Cerebellar nuclear complex (tissue), 1 donor: Measurements from ENCODE around the gene DLG5.

ENCODE experiments used
- DNase-seq, 2 experiments: peaks; one replicate each; lab custom pipeline; 2025; lab: John Stamatoyannopoulos, UW

The DLG5 gene

DNA sequence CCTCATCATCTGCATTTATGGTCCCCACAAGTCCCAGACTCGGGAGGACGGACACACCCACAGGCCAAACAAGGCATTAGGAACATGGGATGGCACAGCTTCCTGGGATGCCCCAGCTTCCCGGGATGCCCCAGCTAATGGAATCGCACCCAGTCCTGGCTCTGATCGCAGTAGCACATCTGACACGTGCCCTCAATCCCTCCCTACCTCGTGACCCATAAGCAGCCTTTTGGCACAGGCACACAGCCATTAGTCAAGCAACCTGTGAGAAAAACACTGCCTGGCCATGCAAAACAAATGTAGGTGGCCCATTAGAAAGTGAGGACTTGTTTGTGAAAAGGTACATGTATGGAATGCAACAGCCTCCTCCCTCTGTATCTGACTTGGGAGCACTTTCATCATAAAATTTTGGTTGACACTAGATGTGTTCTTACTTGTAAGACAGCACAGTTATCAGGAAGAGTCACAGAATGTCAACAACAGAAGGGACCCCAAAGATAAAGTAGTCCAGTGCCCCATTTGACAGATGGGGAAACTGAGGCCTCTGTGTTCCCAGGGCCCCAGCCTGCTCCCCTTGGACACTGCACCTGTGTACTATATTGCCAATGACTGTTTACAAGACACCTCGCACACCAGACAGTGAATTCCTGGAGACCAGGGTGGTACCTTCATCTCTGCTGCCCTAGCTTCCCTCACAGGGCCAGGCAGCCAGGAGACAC, 34.4 kb downstream of the DLG5 start:
- no peak for DNase-seq

DNA sequence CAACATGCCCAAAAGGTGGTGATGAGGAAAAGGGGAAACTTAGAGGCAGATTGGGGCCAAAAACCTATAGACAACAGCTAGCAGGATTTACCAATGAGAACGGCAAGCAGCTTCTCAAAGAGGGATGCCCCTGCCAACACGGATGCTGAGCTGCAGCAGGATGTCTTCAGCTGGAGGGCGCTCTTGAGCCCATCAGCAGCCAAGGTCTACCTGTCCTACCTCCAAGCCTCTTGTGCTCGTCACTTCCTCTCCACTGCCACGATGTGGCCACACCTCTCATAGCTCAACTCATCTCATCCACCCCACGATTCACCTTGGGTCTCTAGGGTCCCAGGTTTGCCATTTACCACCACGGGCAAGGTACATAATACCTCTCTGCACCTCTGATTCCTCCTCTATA, 36.5 kb downstream of the DLG5 start:
- DNase-seq: no peak

DNA sequence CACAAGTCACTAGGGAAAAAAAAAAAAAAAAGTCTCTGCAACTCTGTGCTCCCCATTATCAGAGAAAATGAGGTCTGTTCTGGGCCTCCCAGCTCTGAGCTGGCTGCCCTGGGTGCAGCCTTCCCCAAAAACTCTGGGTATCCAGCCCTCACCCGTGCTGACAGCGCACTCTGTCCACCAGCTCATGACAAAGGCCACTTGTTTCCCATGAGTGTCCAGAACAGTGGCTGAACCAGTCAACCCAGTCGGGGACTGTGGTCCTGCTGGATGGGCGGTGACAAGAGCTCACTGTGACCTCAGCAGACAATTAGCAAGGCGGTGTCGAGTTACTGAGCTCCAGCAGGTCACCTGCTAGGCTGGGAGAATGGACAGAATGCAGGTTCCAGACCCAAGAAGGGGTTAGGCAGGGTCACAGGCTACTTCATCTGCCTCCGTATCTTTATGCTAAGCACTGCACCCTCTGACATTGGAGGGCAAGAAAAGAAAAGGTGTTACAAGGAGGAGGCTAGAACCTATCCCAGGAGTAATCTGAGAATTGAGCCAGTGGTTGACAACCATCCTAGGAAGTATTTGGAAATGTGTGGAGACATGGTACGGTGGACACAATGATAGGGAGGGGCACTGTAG, 37.2 kb downstream of the DLG5 start:
- DNase-seq: no peak

DNA sequence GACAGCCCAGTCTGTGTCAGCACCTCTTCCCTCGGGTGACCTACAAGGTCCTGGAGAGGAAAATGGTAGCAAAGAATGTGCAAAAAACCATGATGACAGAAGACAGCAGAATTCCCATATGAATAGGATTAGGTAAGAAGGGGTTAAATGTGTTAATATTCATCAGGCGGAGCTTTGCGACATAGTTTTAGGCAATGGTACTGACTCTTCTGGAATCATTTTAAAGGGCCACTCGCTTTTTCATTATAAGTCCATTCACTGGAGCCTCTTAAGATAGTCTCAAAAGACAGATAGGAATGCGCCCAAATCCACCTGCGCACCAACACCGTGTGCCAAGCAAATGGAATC, 38.2 kb downstream of the DLG5 start:
- no peak for DNase-seq

DNA sequence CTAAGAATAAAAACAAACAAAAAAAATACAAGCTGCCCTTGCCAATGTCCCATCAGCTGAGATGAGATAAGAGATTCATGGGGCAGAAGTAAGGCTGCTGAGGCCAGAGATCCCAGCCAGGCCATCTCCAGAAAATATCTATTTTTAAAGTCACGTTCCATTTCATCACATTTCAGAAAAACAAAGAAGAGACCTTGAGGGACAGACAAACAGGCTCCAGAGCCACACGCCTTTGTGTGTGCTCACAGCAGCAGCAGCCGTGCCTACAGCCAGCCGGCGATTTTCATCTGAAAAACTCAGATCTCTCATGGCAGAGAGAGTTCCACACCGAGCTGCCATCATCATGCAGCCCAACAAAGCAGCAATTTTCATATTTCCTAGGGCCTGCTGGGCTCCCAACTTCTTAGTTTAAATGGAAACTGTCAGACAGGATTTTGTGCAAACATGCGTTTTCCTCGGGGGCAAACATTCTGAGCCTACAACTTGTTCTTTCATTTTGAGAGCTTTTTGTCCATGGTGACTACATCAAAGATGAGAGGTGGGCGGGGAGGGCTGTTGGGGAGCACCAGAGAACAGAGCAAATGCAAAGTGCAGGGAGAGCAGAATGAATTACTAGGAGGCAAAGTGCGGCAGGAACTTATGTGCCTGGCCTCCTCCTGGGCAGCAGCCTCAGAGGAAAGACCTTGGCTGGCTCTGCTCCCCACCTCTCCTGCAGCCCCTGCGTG, 38.8 kb downstream of the DLG5 start:
- no peak for DNase-seq

DNA sequence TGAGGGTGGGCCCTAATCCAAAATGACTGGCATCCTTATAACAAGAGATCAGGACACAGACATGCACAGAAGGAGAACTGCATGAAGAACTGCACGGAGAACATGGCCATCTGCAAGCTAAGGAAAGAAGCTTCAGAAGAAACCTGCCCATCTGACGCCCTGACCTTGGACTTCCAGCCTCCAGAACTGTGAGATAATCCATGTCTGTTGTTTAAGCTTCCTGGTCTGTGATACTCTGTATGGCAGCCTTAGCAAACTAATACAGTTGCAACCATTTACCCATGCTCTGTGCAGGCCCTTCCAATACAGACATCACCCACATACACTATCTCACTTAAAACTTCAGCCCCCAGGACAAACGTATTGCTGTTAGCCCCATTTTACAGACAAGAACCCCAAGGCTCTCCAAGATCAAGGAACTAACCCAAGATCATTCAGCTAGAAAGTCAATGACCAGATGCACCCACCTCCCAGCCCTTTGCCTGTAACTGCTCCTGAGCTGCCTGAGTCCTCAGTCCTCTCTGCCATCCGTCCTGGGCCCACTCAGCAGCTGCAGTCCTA, 39.7 kb downstream of the DLG5 start:
- DNase-seq: no peak

DNA sequence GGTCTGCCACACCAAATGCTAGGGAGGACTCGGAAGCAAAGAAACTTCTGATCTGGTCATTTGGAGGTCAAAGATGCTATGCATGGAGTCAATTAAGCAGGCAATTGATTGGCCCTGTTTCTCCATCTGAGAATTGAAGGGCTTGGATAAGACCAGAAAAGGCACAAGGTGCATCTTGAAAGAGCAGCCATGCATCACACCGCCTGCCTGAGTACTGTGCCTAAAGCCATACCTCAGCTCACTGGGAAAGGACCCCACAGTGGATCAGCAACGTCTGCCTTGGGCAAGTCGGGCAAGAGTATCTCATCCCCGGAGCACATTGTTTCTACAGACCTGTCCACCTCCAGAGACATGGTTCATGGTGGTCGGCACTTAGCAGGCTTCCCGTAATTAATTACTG, 42.4 kb downstream of the DLG5 start:
- no peak for DNase-seq

DNA sequence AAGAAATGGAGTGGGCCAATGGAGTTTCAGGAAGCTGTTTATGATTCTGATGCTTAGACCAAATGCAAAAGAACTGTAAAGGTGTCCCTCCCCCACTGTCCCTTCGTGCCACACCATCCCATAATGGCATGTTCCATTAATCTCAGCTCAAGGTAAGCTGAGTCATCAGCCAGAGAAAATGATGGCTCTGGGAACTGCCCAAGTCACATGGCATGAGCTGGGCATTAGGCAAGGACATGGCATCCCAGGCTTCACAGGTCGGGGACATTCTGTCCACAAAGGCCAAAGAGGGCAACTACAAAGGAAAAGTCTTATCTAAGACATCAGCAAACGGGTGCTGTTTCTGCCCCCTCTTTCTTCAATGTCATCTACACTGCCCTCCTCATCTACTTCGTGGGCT, 44.9 kb downstream of the DLG5 start:
- DNase-seq: no peak

DNA sequence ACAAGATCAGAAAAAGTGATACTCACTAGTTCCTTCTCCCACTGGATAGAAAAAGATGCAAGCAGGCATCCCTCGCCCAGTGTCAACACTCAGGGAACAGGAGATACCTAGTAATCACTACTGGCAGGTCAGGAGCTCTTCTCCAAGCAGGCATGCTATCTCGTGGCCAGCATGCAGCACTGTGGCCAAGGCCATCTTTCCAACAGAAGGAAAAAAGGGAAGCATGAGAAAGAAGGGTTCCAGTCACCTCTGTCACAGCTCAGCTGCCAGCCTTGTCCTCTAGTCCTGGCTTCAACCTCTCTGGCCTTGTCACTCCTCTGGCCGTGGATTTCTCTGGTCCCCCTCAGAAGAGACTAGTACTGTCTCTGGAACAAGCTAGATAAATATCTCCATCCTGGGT, 45.3 kb downstream of the DLG5 start:
- DNase-seq: no peak

DNA sequence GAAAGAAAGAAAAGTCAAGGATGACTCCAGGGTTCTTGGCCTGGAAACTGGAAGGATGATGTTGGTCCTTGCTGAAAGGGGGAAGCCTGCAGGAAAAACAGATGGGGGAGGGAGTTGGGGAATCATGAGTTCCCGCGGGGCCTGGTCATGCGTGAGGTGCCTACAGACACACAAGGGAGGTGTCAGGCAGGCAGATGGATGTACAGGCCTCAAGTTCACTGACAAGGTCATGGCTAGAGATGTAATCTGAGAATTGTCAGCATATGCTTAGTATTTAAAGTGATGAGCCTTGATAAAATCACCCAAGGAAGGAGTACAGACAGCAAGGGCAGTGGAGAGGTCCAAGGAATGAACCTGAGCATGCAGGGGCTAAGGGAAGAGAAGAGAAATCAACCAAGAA, 46.8 kb downstream of the DLG5 start:
- no peak for DNase-seq

DNA sequence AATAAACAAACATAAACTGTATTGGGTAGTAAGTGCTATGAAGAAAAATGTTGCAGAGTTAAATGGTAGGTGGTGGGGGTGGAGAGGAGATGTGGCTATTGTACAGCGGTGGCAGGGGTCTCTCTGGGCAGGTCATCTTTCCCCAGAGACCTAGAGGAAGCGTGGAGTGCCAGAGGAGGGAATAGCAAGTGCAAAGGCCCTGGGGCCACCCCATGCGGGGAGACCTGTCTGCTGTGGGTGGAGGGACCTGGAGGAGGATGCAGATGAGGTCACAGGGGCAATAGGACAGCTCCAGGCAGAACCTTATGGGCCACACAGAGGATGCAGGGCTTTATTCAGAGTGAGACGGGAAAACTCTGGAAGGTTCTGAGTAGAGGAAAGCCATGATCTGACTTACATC, 47.5 kb downstream of the DLG5 start:
- DNase-seq: no peak

DNA sequence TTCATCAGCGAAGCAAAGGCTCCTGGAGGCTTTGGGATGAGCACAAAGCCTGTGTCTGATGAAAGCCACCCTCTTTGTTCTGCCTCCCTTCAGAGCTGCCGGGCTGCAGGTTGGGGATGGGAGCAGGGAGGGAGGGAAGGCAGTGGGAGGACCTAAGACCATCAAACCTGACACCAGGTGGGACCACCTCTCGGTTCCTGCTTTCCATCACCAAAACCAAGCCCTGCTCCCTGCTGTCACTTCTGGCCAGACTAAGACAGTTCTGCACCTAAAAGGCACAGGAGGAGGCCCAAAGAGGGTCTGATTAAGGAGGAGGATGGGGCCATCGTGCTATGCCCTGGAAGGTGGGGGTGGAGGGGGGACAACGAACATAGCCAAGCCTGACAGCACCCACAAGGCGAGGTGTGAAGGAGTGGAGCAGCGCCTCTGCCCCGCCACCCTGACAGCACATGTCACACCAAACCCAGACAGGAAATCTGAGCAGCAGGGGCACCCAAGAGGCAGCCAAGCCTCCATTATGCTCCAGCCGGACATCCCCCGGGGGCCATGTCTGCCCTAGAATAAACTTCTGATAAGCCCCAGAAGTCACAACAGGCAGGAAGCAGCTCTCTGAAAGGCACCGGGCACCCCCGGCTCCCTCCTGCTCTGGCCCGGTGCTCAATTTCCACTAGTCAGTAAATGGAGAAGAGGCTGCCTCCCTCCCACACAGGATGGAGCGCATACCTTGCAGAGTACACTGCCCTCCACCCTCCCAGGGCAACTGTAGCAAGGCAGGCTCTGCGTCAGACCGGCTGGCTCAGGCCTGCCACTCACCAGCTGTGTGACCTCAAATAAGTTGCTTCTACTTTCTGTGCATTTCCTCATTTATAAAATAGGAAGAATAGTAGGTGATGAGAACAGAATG, 48.9 kb downstream of the DLG5 start:
- DNase-seq: no peak

DNA sequence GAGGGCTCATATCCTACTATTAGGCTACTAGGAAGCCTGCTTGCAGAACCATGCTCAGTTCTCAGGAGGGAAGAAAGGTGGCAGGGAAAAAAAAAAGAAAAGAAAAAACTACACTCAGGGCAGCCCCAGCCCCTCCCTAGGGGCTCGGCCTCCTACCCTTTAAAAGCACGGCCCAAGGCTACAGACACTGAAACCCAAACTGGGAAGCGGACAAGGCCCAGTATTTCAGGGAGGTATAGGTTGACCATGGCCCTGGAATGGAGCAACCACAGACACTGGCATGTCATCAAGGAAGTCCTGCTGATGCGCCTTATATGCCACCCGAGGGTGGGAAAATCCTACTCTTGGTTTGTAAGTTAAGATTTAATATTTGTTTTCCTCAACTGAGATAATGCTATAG, 50.8 kb downstream of the DLG5 start:
- DNase-seq: no peak

DNA sequence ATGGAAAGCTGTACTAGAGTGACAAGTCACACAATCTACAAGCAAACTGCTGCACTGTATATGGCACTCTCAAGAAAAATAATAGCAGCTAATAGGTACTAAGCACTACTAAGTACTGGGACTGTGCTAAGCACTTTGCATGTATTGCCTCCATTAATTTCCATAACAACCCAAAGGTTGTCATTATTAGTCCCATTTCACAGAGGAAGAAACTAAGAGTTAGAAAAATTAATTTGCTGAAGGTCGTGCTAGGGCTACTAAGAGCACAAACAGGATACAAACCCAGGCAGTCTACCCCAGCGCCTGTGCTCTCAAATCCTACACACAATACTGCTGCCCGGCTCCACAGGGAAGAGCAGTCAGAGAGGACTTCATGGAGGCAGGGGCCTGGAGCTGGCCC, 51.7 kb downstream of the DLG5 start:
- no peak for DNase-seq

DNA sequence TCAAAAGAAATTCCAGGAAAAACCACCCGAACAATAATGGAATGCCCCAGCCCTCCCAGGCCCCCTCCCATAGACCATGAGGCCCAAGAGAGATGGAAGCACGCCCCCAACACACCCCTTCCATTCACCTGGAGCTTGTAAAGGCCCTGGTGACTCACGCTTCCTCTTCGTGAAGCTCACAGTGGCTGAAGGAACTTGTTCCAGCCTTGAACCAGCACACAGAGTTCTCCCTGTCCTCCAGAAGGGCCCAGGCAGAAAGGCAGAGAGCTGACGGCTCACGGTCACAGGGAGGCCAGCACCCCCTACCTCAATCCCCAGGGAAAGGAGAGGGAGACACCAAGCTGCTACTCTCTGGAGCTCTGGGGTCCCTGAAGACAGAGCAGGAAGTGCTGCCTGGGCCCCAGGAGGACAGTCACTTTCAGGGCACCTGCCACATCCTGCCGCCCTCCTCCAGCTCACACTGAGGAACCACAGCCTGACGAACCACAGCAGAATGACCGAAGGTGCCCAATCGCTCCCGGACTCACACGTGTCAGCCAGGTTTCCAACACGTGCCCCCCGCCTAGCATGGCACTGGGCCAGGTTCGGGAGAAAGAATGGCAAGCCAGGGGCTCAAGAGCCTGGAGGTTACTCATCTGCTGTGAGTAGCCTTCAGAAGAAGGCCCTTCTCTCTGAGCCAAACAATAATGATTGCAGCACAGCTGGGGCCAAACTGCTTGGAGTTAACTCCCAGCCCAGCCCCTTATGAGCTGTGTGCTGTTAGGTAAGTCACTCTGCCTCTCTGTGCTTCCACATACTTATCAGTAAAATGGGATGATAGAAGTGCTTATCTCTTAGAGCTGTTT, 52.8 kb downstream of the DLG5 start:
- DNase-seq: no peak

DNA sequence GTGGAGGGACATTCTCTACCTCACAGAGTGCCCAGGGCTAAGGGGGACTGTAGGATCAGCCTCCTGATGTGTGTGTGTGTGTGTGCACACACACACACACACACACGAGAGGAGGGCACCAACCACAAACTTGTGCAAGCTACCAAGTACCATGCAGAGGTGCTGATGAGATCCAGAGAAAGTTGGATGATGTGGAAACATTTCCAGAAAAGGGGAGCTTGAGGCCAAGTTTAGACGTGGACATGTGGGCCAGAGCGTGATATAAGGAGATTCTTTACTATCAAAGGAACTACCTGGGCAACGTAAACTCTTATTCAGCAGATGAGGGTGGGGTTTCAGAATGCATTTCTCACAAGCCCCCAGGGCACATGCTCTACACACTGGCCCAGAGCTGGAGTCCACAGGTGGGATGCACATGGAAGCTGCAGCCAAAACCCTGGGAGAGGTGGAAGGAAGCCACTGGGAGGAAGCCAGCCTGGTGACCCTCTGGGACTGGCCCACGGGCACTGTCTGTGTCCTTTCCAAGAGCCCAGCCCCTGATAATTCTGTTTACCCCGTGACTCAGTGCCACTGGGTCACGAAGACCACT, 53.5 kb downstream of the DLG5 start:
- no peak for DNase-seq

DNA sequence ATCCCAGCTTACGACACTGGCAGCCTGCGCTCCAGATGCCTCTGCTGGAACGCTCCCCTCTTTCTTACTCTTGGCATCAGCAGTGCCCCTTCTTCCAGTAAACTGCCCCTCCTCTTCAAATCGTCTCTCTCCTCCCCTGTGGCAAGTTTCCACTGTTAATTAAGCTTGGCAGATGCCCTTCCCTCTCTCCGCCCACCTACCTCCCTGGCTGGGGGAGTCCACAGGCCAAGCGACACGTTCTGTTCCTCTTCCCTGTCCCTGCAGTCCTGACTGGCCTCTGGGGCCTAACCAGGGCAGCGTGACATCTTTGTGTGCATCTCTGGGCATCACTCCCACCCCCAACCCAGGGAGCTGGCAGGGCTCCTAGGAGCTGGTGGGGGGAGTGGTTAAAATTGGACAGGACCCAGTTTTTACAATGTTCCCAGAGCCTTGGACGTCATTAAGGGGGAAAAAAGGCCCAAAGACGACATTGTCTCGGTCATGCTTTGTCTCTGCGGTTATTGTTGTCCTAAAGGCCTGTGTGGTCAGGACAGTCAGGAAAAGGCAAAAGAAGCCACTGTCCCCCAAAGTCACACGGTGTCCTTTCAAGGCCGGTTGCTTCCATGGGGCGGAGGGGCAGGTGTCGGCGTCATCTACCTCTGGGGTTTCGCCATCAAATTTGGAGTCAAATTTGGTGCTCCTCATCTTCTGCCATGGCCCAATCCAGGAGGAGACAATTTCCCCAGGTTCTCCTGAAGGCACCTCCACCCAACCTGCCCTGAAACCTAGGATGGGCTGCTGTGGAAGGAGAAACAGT, 54.2 kb downstream of the DLG5 start:
- DNase-seq: peak; percentile 28 to 76

DNA sequence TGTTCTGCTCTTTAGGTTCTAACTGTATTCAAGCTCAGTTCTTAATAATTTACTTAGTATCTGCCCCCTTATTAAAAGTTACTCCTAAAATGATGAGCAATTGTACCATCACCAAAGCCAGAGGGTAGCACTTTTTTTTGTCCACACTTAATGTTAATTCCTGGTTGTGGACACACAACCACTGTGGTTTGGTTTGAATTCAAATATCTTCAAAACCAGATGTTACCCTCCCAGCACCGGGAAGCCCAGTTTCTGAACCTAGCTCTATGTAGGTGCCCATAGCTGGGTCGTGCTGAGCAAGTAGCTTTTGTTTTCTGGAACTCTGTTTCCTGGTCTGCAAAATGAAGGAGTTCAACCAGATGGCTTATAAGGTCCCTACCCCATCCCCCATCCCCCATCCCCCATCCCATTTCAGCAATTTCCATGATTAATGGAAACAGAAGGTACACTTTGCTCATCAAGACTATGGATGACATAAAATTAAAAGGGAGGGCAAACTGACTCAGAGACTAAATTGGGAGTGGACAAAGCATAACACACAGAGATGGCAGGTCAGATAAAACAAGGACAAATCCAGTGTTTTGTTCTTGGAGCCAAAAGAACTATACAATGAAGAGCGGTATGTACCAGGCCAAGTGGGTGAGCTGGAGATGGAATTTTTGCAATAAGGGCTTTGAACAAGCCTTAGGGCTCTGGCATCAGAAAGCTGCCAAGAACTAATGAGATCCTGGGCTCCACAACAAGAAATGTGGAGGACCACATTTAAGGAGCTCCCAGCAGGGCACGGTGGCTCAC, 56.7 kb downstream of the DLG5 start:
- DNase-seq: no peak

DNA sequence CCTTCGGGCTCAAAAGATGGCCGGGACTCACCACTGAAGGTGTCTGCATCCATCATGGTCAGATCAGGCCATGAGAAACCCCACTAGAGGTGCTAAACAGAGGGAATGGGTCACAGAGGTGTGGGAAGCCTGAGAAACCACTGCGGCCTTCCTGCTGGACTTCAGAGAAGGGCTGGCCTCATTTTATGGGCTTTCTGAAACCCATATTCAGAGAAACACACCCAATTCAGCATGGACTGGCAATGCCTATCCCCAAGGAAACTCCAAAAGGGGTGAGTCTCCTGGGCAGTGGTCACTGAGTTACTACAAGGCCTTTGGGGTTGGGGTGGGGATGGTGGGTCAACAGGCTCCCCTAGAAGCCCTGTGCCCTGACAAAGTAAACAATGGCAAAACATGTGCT, 58.0 kb downstream of the DLG5 start:
- DNase-seq: no peak
